ENCODE results near the gene DRD4. TPM values are rescaled to one million over a fixed set of nuclear protein-coding genes. Genes with fewer than 3 reads are reported as not detected.

DRD4 gene
- total and polyA plus RNA-seq, 9 of the 15 experiments (the other 6 are each of a cell fraction or from before 2014, with no cell fraction given) = 0.04 to 0.95 (median 0.21) TPM; not detected in 5

GRCh38 chr11:608791-609251, 28.2 kb upstream of the DRD4 start:
- Histone ChIP-seq H3K4me1 (replicated peaks in 1 of 2; ENCODE audit: control insufficient read depth in 2 of 2, insufficient read depth in 2 of 2, low read length in 2 of 2) (peaks cover 0 to 50% of the 10 kb centered on the region in 2 experiments; a peak in 4 of 5 replicates), H3K9me1 (ENCODE audit: control insufficient read depth, insufficient read depth, low read length) (no peaks in the 10 kb centered on the region), H3K27me3 (ENCODE audit: control insufficient read depth in 2 of 2, insufficient read depth in 2 of 2, low read length in 2 of 2) (no peaks in the 10 kb centered on the region), H3K9me3 (replicated peaks; ENCODE audit: control insufficient read depth, insufficient read depth, low read depth, low read length) (no peaks in the 10 kb centered on the region), H3K36me3 (ENCODE audit: control insufficient read depth, insufficient read depth, low read length) (peaks cover 98% of the 10 kb centered on the region), H3K27ac (ENCODE audit: extremely low read depth, low read depth, low read length) (no peak overlapping the region), H2AFZ (ENCODE audit: low read depth, low read length) (no peak overlapping the region), H4K20me1 (replicated peaks; ENCODE audit: control insufficient read depth, insufficient read depth, low read length) (peaks cover 17% of the 10 kb centered on the region), H3K4me3 (no peak overlapping the region), H3K4me2 (ENCODE audit: insufficient read depth, low read length) (no peak overlapping the region), H3K79me2 (ENCODE audit: control insufficient read depth, insufficient read depth, low read length) (peaks cover 2% of the 10 kb centered on the region; the same call in 1 of the 3 replicates), H3K9ac (ENCODE audit: insufficient read depth in 1 of 2, low read depth in 2 of 2, low read length in 2 of 2) (no peak overlapping the region)
- in situ Hi-C loops (cut with MboI) (no loop called here), intact Hi-C loops (cut with micrococcal nuclease) (no loop called here)
- ChIA-PET POLR2A (interaction anchor here (0.7 to 0.9 kb wide), 3 partner anchors 28 to 117 kb away, joined by 3 read pairs; no protein-coding TSS in a partner anchor), CTCF (ENCODE audit: low intra/inter-chr PET ratio) (no interaction called here)
- BruUV-seq (replicated peaks) = TSS peak; percentile 11
- FAIRE-seq (no peak), ATAC-seq (no peak), DNase-seq (ENCODE audit: extremely low read depth in 1 of 4, low spot score in 3 of 4) (no peak)
- WGBS (ENCODE audit: insufficient coverage, low coverage, missing lambda C conversion rate) = 94% methylated on average over 16 of the region's 28 CpGs
- peak; percentile 74 for TF ChIP-seq RBM22 (IDR thresholded peaks at IDR 0.05; ENCODE audit: low read depth, low read length, poor library complexity, severe bottlenecking)
- no peak for TF ChIP-seq ATF6 (CRISPR knock-in tag; IDR thresholded peaks at IDR 0.05)
- peak; percentile 7; the same call in 1 of the 2 replicates for TF ChIP-seq POLR2G (IDR thresholded peaks at IDR 0.05; ENCODE audit: low read depth, low read length)
